NCI-H1048 (cell line): ENCODE measurements around the gene MARCHF6.
"Not testable (repeated sequence)": the region's sequence is repeated elsewhere in the genome, so short reads cannot be mapped to it uniquely, and the experiment has no call there.

ENCODE experiments used
- DNase-seq: peaks from one replicate; lab custom pipeline; 2025; lab: John Stamatoyannopoulos, UW

MARCHF6 gene

DNA sequence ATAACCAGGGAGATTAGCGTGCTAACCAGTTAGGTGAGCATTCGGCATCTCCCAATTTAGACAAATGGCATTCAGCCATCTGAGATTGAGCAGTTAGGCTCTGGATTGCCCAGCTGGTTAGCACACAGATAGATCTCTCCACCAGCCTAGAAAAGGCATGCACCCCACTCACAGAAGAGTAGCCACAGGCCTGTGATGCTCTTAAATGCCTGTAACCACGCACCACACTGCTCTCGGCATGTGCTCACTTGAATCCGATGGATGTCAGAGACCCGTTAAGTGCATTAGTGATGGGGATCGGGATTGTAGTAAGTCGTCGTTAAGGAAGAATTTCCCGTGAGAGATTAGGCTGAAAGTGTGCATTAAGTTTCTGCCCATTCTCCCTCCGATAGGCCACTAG lies 23.0 kb downstream of the MARCHF6 start:
- no peak for DNase-seq

DNA sequence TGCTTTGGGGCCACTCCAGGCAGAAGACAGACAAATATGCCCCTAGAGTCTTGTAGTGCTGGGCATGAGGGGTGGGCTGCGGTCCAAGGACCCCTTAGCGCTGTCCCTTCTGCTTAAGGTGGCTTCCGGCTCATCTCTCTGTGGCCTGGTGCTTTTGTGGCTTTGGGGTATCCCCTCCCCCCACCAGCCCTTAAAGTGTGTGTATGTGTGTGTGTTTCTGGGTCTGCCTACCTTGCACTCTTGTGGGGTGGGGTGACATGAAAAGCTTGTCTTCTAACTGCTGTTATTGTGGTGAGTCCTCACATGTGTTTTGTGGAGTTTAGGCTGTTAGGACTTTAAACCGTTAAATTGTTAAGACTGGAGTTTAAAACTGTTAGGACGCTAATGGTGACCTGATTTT lies 23.6 kb downstream of the MARCHF6 start:
- DNase-seq = no peak

DNA sequence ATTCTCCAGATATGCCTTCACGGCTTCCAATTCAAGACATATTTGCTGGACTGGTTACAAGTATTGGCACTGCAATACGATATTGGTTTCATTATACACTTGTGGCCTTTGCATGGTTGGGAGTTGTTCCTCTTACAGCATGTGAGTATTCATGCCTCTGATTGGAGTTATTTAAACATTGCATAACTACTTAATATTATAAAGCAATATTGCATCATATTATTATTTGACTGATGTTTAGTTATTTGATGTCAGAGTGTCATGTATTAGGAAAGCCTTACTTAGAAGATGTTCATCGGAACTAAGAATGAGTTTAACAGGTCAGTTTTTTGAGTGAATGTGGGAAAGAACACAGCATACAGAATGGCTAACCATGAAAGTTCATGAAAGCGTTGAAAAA lies 28.3 kb downstream of the MARCHF6 start:
- DNase-seq = no peak

GRCh38 chr5:10384483-10384882 lies 31.0 kb downstream of the MARCHF6 start:
- no peak for DNase-seq

DNA sequence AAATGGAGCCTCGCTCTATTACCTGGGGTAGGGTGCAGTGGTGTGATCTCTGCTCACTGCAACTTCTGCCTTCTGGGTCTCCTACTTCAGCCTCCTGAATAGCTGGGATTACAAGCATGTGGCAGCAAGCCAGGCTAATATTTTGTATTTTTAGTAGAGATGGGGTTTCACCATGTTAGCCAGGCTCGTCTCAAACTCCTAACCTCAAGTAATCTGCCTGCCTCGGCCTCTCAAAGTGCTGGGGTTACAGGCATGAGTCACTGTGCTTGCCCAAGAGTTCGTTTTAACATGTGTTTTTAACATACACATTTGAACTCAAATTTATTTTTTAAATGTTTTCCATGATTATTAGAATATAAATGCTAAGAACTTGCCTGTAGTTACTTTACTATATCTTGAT lies 34.2 kb downstream of the MARCHF6 start:
- DNase-seq = no peak

- no peak for DNase-seq
Measured at GRCh38 chr5:10391130-10391529, 37.6 kb downstream of the MARCHF6 start.

GRCh38 chr5:10392567-10393328 lies 39.3 kb downstream of the MARCHF6 start:
- not testable (repeated sequence) for DNase-seq

GRCh38 chr5:10393491-10393890 lies 40.0 kb downstream of the MARCHF6 start:
- DNase-seq = no peak

DNA sequence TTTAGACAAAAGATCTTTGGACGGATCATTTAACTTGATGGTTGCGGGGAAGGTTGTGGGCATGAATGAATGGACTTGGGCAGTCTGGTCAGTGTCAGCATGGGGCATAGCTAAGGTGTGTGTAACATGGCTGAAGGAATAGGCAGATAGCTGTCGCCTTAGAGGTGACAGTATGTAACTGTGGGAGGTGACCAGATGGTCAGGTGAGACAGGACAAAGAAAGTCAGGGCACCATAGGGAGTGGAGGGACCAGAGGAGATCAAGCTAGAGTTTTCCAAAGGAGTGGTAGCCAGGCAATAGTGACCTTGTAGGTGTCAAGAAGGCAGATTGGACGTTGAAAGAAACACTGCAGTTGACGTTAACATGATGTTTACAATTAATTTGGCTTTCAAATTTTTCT lies 43.1 kb downstream of the MARCHF6 start:
- DNase-seq = no peak

- DNase-seq = no peak
Measured at GRCh38 chr5:10399839-10400238, 46.3 kb downstream of the MARCHF6 start.

GRCh38 chr5:10400411-10400810 lies 46.9 kb downstream of the MARCHF6 start:
- DNase-seq = no peak

- no peak for DNase-seq
Measured at GRCh38 chr5:10400831-10401230, 47.3 kb downstream of the MARCHF6 start.

GRCh38 chr5:10401498-10401897 lies 48.0 kb downstream of the MARCHF6 start:
- no peak for DNase-seq
